Activated T-helper 2 cell treated with anti-CD3 and anti-CD28 coated beads, Interferon-gamma antibody, Interleukin-2, Interleukin-4, amounts not matched to agents 10 μg/mL and 5 μg/mL and 100 μg/mL, durations not matched to agents 14 hours and 24 hours and 36 hours (primary cell): ENCODE measurements around the gene TM9SF4. TPM values are rescaled to one million over a fixed set of nuclear protein-coding genes. Genes with fewer than 3 reads are reported as not detected.
A peak's percentile ranks its signal among the peaks of the same experiment; 100 is the strongest.

Experiments
- DNase-seq: peaks from one replicate; pipeline ENCODE4 v3.0.0; 2021; ENCODE audit warnings: low spot score
- H3K27ac Mint-ChIP-seq: one replicate; pipeline ENCODE4 v1.8.0; 2021; ENCODE audit warnings: mixed read lengths
- H3K27me3 Mint-ChIP-seq: one replicate; pipeline ENCODE4 v1.8.0; 2021; ENCODE audit warnings: low read depth, mixed read lengths
- H3K36me3 Mint-ChIP-seq: one replicate; pipeline ENCODE4 v1.8.0; 2021; ENCODE audit warnings: low read depth, mixed read lengths
- H3K4me1 Mint-ChIP-seq: one replicate; pipeline ENCODE4 v1.8.0; 2021; ENCODE audit warnings: low read depth, mixed read lengths
- H3K4me3 Mint-ChIP-seq: one replicate; pipeline ENCODE4 v1.8.0; 2021; ENCODE audit warnings: low read depth, mild to moderate bottlenecking, moderate library complexity, mixed read lengths
- H3K9me3 Mint-ChIP-seq: one replicate; pipeline ENCODE4 v1.8.0; 2021; ENCODE audit warnings: mixed read lengths
- intact Hi-C: fragments of 100-400 bp; cut with micrococcal nuclease; formaldehyde crosslinking; loops from one replicate; pipeline ENCODE4 v1.15.1; 2023
- total RNA-seq: library from RNA; stranded (reverse); gene quantifications from 2 replicates; pipeline ENCODE4 v1.2.3, GENCODE V29; 2022

Gene TM9SF4
- total RNA-seq, 1 donor from 2014 or later = 47.7 TPM

GRCh38 chr20:32077190-32077589 is 32.3 kb upstream of the TM9SF4 start:
- Mint-ChIP-seq H3K27me3 (peaks cover 3% of the 10 kb centered on the region), H3K36me3 (no peaks in the 10 kb centered on the region), H3K9me3 (no peaks in the 10 kb centered on the region), H3K4me1 (no peaks in the 10 kb centered on the region), H3K4me3 (no peak overlapping the region), H3K27ac (no peak overlapping the region)
- DNase-seq = no peak
- intact Hi-C loops = no loop called here

- Mint-ChIP-seq H3K4me3 (no peak overlapping the region), H3K27ac (no peak overlapping the region), H3K4me1 (no peaks in the 10 kb centered on the region), H3K9me3 (no peaks in the 10 kb centered on the region), H3K36me3 (no peaks in the 10 kb centered on the region), H3K27me3 (peaks cover 3% of the 10 kb centered on the region)
- intact Hi-C loops = no loop called here
- DNase-seq = no peak
These were observed 31.2 kb upstream of the TM9SF4 start for GRCh38 chr20:32078322-32078721.

GRCh38 chr20:32078791-32079190 is 30.7 kb upstream of the TM9SF4 start:
- Mint-ChIP-seq H3K9me3 (no peaks in the 10 kb centered on the region), H3K4me3 (no peak overlapping the region), H3K27me3 (peaks cover 3% of the 10 kb centered on the region), H3K4me1 (no peaks in the 10 kb centered on the region), H3K27ac (no peak overlapping the region), H3K36me3 (no peaks in the 10 kb centered on the region)
- intact Hi-C loops = no loop called here
- DNase-seq = no peak

- Mint-ChIP-seq H3K36me3 (no peaks in the 10 kb centered on the region), H3K4me1 (no peaks in the 10 kb centered on the region), H3K4me3 (no peak overlapping the region), H3K27me3 (peaks cover 3% of the 10 kb centered on the region), H3K9me3 (no peaks in the 10 kb centered on the region), H3K27ac (no peak overlapping the region)
- DNase-seq = no peak
- intact Hi-C loops = no loop called here
These were observed 29.8 kb upstream of the TM9SF4 start for GRCh38 chr20:32079655-32080109.

GRCh38 chr20:32080783-32081182 is 28.7 kb upstream of the TM9SF4 start:
- no peaks in the 10 kb centered on the region for H3K9me3 Mint-ChIP-seq
- H3K4me1 Mint-ChIP-seq = no peaks in the 10 kb centered on the region
- DNase-seq = no peak
- intact Hi-C loops = no loop called here
- H3K27me3 Mint-ChIP-seq = peaks cover 3% of the 10 kb centered on the region
- no peaks in the 10 kb centered on the region for H3K36me3 Mint-ChIP-seq
- H3K4me3 Mint-ChIP-seq = no peak overlapping the region
- no peak overlapping the region for H3K27ac Mint-ChIP-seq

- H3K36me3 Mint-ChIP-seq = no peaks in the 10 kb centered on the region
- intact Hi-C loops = no loop called here
- no peaks in the 10 kb centered on the region for H3K9me3 Mint-ChIP-seq
- no peak overlapping the region for H3K27ac Mint-ChIP-seq
- no peak for DNase-seq
- peaks cover 2% of the 10 kb centered on the region for H3K27me3 Mint-ChIP-seq
- no peaks in the 10 kb centered on the region for H3K4me1 Mint-ChIP-seq
- no peak overlapping the region for H3K4me3 Mint-ChIP-seq
These were observed 26.0 kb upstream of the TM9SF4 start for GRCh38 chr20:32083469-32083868.

- H3K9me3 Mint-ChIP-seq = no peaks in the 10 kb centered on the region
- H3K4me1 Mint-ChIP-seq = peaks cover 2% of the 10 kb centered on the region
- intact Hi-C loops = no loop called here
- DNase-seq = no peak
- H3K4me3 Mint-ChIP-seq = no peak overlapping the region
- peaks cover 2% of the 10 kb centered on the region for H3K27me3 Mint-ChIP-seq
- H3K27ac Mint-ChIP-seq = no peak overlapping the region
- H3K36me3 Mint-ChIP-seq = no peaks in the 10 kb centered on the region
These were observed 22.4 kb upstream of the TM9SF4 start for GRCh38 chr20:32087070-32087469.

- H3K27ac Mint-ChIP-seq = no peak overlapping the region
- DNase-seq = no peak
- H3K4me3 Mint-ChIP-seq = no peak overlapping the region
- no peaks in the 10 kb centered on the region for H3K36me3 Mint-ChIP-seq
- H3K9me3 Mint-ChIP-seq = no peaks in the 10 kb centered on the region
- intact Hi-C loops = no loop called here
- peaks cover 2% of the 10 kb centered on the region for H3K4me1 Mint-ChIP-seq
- H3K27me3 Mint-ChIP-seq = peaks cover 12% of the 10 kb centered on the region
These were observed 20.8 kb upstream of the TM9SF4 start for GRCh38 chr20:32088759-32089158.

GRCh38 chr20:32089637-32090362 is 19.7 kb upstream of the TM9SF4 start:
- Mint-ChIP-seq H3K36me3 (no peaks in the 10 kb centered on the region), H3K27ac (no peak overlapping the region), H3K4me3 (no peak overlapping the region), H3K9me3 (no peaks in the 10 kb centered on the region), H3K4me1 (peaks cover 2% of the 10 kb centered on the region), H3K27me3 (peaks cover 19% of the 10 kb centered on the region)
- intact Hi-C loops = loop anchor here (5.0 to 10.0 kb wide), 2 partner anchors 55 to 237 kb away; no protein-coding TSS in a partner anchor
- no peak for DNase-seq

GRCh38 chr20:32091888-32092346 is 17.6 kb upstream of the TM9SF4 start:
- intact Hi-C loops = loop anchor here (2.0 to 10.0 kb wide), 3 partner anchors 57 to 269 kb away; no protein-coding TSS in a partner anchor
- H3K27me3 Mint-ChIP-seq = peaks cover 19% of the 10 kb centered on the region

GRCh38 chr20:32098786-32099185 is 10.7 kb upstream of the TM9SF4 start:
- no peak for DNase-seq
- Mint-ChIP-seq H3K36me3 (no peaks in the 10 kb centered on the region), H3K4me1 (no peaks in the 10 kb centered on the region), H3K27ac (no peak overlapping the region), H3K4me3 (no peak overlapping the region), H3K9me3 (no peaks in the 10 kb centered on the region), H3K27me3 (peaks cover 19% of the 10 kb centered on the region)
- intact Hi-C loops = loop anchor here (10.0 kb wide), 1 partner anchor 64 kb away; no protein-coding TSS in a partner anchor

More at GRCh38 chr20:32091888-32092346, 17.6 kb upstream of the TM9SF4 start:
- H3K9me3 Mint-ChIP-seq = no peaks in the 10 kb centered on the region
- H3K4me1 Mint-ChIP-seq = peaks cover 2% of the 10 kb centered on the region
- H3K36me3 Mint-ChIP-seq = no peaks in the 10 kb centered on the region
- H3K4me3 Mint-ChIP-seq = no peak overlapping the region
- DNase-seq = peak; percentile 63
- no peak overlapping the region for H3K27ac Mint-ChIP-seq

- DNase-seq = no peak
- intact Hi-C loops = no loop called here
- Mint-ChIP-seq H3K36me3 (peaks cover 6% of the 10 kb centered on the region), H3K4me1 (peaks cover 16% of the 10 kb centered on the region), H3K27me3 (peaks cover 6% of the 10 kb centered on the region), H3K27ac (no peak overlapping the region), H3K4me3 (no peak overlapping the region), H3K9me3 (no peaks in the 10 kb centered on the region)
These were observed 611 bp upstream of the TM9SF4 start for GRCh38 chr20:32108814-32109391.

GRCh38 chr20:32110173-32110704 is 725 bp downstream of the TM9SF4 start:
- H3K36me3 Mint-ChIP-seq = peaks cover 15% of the 10 kb centered on the region
- peak overlapping the region; percentile 99 for H3K27ac Mint-ChIP-seq
- H3K27me3 Mint-ChIP-seq = peaks cover 3% of the 10 kb centered on the region
- no peaks in the 10 kb centered on the region for H3K9me3 Mint-ChIP-seq
- peak overlapping the region; percentile 95 for H3K4me3 Mint-ChIP-seq
- no peak for DNase-seq
- peaks cover 21% of the 10 kb centered on the region for H3K4me1 Mint-ChIP-seq
- intact Hi-C loops = loop anchor here (2.0 kb wide), 1 partner anchor 95 kb away; no protein-coding TSS in a partner anchor
